Smooth muscle cell (in vitro differentiated cells): ENCODE data around the gene TGFBR3. TPM values are rescaled to one million over a fixed set of nuclear protein-coding genes. Genes with fewer than 3 reads are reported as not detected.
A peak's percentile ranks its signal among the peaks of the same experiment; 100 is the strongest.

ENCODE experiments used
- DNase-seq: peaks from one replicate; lab custom pipeline; 2025; ENCODE audit not compliant: unreplicated experiment; lab: John Stamatoyannopoulos, UW
- H2AFZ ChIP-seq: fragments of 200-600 bp; sonication (generic); 2 replicates; pipeline ENCODE4 v1.6.0; 2016; ENCODE audit warnings: antibody characterized with exemption, low read depth, mild to moderate bottlenecking
- H3F3A ChIP-seq: fragments of 200-600 bp; sonication (generic); 2 replicates; pipeline ENCODE4 v1.6.0; 2017; ENCODE audit warnings: antibody characterized with exemption, low read depth
- H3K27ac ChIP-seq: fragments of 200-600 bp; sonication (generic); 2 replicates; pipeline ENCODE4 v1.5.1; 2016; ENCODE audit warnings: low read depth, mild to moderate bottlenecking
- H3K27me3 ChIP-seq: fragments of 200-600 bp; sonication (generic); 2 replicates; pipeline ENCODE4 v1.6.1; 2016; ENCODE audit warnings: low read depth, mild to moderate bottlenecking
- H3K36me3 ChIP-seq: fragments of 200-600 bp; sonication (generic); 2 replicates; pipeline ENCODE4 v1.5.1; 2016; ENCODE audit warnings: low read depth
- H3K4me1 ChIP-seq: fragments of 200-600 bp; sonication (generic); 2 replicates; pipeline ENCODE4 v1.5.1; 2016; ENCODE audit warnings: low read depth
- H3K4me2 ChIP-seq: fragments of 200-600 bp; sonication (generic); 2 replicates; pipeline ENCODE4 v1.6.0; 2016; ENCODE audit warnings: mild to moderate bottlenecking
- H3K4me3 ChIP-seq: fragments of 200-600 bp; sonication (generic); 2 replicates; pipeline ENCODE4 v1.5.1; 2016; ENCODE audit warnings: mild to moderate bottlenecking
- H3K79me2 ChIP-seq: fragments of 200-600 bp; sonication (generic); 2 replicates; pipeline ENCODE4 v1.6.0; 2016; ENCODE audit warnings: low read depth, mild to moderate bottlenecking
- H3K9ac ChIP-seq: fragments of 200-600 bp; sonication (generic); 2 replicates; pipeline ENCODE4 v1.6.0; 2016; ENCODE audit warnings: low read depth
- H3K9me3 ChIP-seq: fragments of 200-600 bp; sonication (generic); replicated peaks from 2 replicates; pipeline ENCODE4 v1.5.1; 2016; ENCODE audit warnings: low read depth
- H4K20me1 ChIP-seq: fragments of 200-600 bp; sonication (generic); 2 replicates; pipeline ENCODE4 v1.6.0; 2016; ENCODE audit warnings: low read depth
- WGBS: methylation state at CpG from one replicate; pipeline ENCODE4 v1.1.7; 2016; ENCODE audit warnings: low lambda C conversion rate; 5-methylcytosine and 5-hydroxymethylcytosine counted together
- polyA plus RNA-seq: library from polyadenylated mRNA; unstranded; fragments of >200 nt; fragmentation: Nextera tagmentation; extraction: Ambion mirVana; gene quantifications from 2 replicates; pipeline ENCODE4 v1.2.1, GENCODE V29; 2016
- total RNA-seq: library from RNA; depleted of rRNA; stranded (reverse); fragments of >200 nt; gene quantifications from 2 replicates; pipeline ENCODE4 v1.2.3, GENCODE V29; 2014
- TF ChIP-seq, protein P1 (sequence below): fragments of 200-600 bp; sonication (generic); IDR thresholded peaks from 2 replicates; pipeline ENCODE4 v1.5.1; 2017; ENCODE audit warnings: borderline replicate concordance, mild to moderate bottlenecking, antibody characterized with exemption; ENCODE audit not compliant: insufficient read depth, poor library complexity, severe bottlenecking

TGFBR3 gene
- total and polyA plus RNA-seq, 2 experiments from 2014 or later, result 68.3 to 112 TPM

DNA sequence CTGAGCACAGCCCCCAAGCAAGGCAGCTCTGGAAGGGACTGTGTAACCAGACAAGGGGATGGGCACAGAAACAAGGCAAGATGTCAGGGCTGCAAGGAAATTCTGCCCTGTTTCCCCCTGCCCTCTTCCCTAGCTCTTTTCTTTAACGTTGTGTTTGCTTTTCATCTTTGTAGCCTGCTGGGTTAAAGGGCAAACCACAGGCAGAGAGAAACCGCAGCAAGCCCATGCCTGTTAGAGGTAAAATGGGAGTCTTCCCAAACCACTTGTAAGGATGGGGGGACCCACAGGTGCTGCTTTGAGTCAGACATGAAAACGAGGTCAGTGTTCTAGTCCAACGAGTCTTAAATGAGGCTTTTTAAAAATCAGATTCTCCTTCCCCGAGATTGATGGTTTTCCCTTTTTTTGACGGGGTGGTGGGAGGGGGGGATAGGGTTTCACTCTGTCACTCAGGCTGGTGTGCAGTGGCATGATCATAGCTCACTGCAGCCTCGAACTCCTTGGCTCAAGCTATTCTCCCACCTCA is 13.3 kb downstream of the TGFBR3 start:
- no peaks in the 10 kb centered on the region for H3F3A ChIP-seq
- H4K20me1 ChIP-seq, result peaks cover 82% of the 10 kb centered on the region
- H2AFZ ChIP-seq, result no peak overlapping the region
- no peaks in the 10 kb centered on the region for H3K9me3 ChIP-seq
- H3K27ac ChIP-seq, result no peak overlapping the region
- peaks cover 9% of the 10 kb centered on the region for H3K4me1 ChIP-seq
- H3K9ac ChIP-seq, result no peak overlapping the region
- TF ChIP-seq, protein P1, sequence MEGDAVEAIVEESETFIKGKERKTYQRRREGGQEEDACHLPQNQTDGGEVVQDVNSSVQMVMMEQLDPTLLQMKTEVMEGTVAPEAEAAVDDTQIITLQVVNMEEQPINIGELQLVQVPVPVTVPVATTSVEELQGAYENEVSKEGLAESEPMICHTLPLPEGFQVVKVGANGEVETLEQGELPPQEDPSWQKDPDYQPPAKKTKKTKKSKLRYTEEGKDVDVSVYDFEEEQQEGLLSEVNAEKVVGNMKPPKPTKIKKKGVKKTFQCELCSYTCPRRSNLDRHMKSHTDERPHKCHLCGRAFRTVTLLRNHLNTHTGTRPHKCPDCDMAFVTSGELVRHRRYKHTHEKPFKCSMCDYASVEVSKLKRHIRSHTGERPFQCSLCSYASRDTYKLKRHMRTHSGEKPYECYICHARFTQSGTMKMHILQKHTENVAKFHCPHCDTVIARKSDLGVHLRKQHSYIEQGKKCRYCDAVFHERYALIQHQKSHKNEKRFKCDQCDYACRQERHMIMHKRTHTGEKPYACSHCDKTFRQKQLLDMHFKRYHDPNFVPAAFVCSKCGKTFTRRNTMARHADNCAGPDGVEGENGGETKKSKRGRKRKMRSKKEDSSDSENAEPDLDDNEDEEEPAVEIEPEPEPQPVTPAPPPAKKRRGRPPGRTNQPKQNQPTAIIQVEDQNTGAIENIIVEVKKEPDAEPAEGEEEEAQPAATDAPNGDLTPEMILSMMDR, result no peak
- H3K4me2 ChIP-seq, result peak overlapping the region; percentile 25
- 51% methylated on average over 7 of the region's 7 CpGs for WGBS
- no peak for DNase-seq
- H3K27me3 ChIP-seq, result no peaks in the 10 kb centered on the region
- peaks cover 94% of the 10 kb centered on the region for H3K79me2 ChIP-seq
- no peaks in the 10 kb centered on the region for H3K36me3 ChIP-seq
- H3K4me3 ChIP-seq, result no peak overlapping the region

DNA sequence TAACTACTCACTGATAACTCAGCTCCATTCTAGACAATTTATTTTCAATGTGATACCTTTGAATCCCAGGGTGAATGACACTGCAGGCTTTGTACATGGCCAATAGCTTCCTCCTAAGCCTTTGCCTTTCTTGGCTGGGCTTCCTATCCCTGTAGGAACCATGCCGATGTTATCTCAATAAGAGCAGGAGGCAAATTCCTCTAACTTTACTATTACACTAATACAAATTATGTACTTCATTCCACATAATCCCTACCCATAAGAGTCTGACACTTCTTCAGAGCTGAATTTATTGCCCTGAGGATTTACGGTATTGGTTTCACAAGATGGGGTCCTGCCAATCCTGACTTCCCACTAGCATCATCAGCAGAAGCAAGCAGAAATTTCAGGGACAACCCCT is 14.0 kb downstream of the TGFBR3 start:
- Histone ChIP-seq H3K9me3 (no peaks in the 10 kb centered on the region), H3K79me2 (peaks cover 94% of the 10 kb centered on the region), H3K36me3 (no peaks in the 10 kb centered on the region), H3K4me3 (no peak overlapping the region), H3K4me1 (peaks cover 9% of the 10 kb centered on the region), H3K4me2 (peak overlapping the region; percentile 25), H3K27ac (no peak overlapping the region), H3K9ac (no peak overlapping the region), H4K20me1 (peaks cover 82% of the 10 kb centered on the region), H2AFZ (no peak overlapping the region), H3F3A (no peaks in the 10 kb centered on the region), H3K27me3 (no peaks in the 10 kb centered on the region)
- WGBS, result 33% methylated on average over 2 of the region's 2 CpGs
- DNase-seq, result no peak
- TF ChIP-seq, protein P1, result no peak

DNA sequence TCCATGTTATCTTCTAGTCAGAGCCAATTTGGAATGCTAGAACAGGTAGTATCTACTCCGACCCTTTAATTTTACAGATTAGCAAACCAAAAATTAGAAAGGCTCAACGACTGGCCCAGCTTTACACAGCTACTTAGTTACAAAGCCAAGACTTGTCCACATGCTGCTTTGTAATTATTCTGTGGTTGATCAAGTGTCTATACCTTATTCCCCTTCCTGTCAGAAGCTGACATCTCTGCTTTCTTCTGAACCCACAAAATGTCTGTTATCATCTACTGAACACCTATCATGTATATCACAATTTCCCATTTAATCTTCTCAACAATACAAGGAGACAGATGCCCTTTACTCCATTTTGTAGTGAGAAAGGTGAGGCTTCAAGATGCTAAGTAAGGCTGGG is 15.6 kb downstream of the TGFBR3 start:
- Histone ChIP-seq H3K79me2 (peaks cover 95% of the 10 kb centered on the region), H3K27me3 (no peaks in the 10 kb centered on the region), H4K20me1 (peaks cover 86% of the 10 kb centered on the region), H3F3A (peaks cover 6% of the 10 kb centered on the region), H2AFZ (no peak overlapping the region), H3K4me3 (no peak overlapping the region), H3K9me3 (no peaks in the 10 kb centered on the region), H3K4me1 (peaks cover 9% of the 10 kb centered on the region), H3K4me2 (no peak overlapping the region), H3K27ac (no peak overlapping the region), H3K36me3 (no peaks in the 10 kb centered on the region), H3K9ac (no peak overlapping the region)
- TF ChIP-seq, protein P1, result no peak
- WGBS, result 85% methylated on average over 2 of the region's 2 CpGs
- DNase-seq, result no peak

DNA sequence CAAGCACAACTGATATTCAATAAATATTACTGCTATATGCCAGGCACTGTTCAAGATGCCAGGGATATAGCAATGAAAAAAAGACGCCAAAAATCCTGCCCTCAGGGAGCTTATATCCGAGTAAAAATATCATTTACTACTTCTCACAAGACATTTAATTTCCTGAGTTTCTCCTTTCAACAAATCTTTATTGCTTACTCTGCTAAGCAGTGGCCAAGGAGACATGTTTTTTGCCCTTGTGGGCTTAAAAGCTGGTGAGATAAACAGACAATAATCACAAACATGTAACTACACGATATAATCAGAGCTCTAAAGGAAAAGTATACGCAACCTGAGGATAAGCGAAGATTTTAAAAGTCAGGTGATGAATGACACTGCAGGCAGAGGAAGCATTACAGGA is 19.5 kb downstream of the TGFBR3 start:
- Histone ChIP-seq H3F3A (peaks cover 21% of the 10 kb centered on the region), H3K9me3 (no peaks in the 10 kb centered on the region), H3K9ac (no peak overlapping the region), H3K27me3 (no peaks in the 10 kb centered on the region), H3K4me1 (peaks cover 14% of the 10 kb centered on the region), H3K36me3 (no peaks in the 10 kb centered on the region), H3K4me2 (no peak overlapping the region), H3K27ac (no peak overlapping the region), H4K20me1 (peaks cover 91% of the 10 kb centered on the region), H3K79me2 (peaks cover 84% of the 10 kb centered on the region), H2AFZ (no peak overlapping the region), H3K4me3 (no peak overlapping the region)
- DNase-seq, result no peak
- 75% methylated on average over 5 of the region's 5 CpGs for WGBS
- TF ChIP-seq, protein P1, result no peak
